ENCODE data around the gene CD27. TPM values are rescaled to one million over a fixed set of nuclear protein-coding genes. Genes with fewer than 3 reads are reported as not detected.

Gene CD27
- total and polyA plus RNA-seq, 9 donors = 0.34 to 0.87 (median 0.55) TPM; not detected in 2

- no peaks in the 10 kb centered on the region for H3K27me3 ChIP-seq
- 33 to 52% (median 44%) methylated on average over 6 of the region's 6 CpGs for WGBS, 3 donors
- H3K36me3 ChIP-seq = no peaks in the 10 kb centered on the region
- no peak overlapping the region for H3K27ac ChIP-seq
- H3K9me3 ChIP-seq = no peaks in the 10 kb centered on the region
- no peak overlapping the region for H3K4me3 ChIP-seq
- intact Hi-C loops (cut with DNase I) = no loop called here
- no peak for DNase-seq
- TF ChIP-seq CTCF (IDR thresholded peaks at IDR 0.05) (no peak), POLR2A (IDR thresholded peaks at IDR 0.05) (no peak), EP300 (IDR thresholded peaks at IDR 0.05) (no peak)
- no peaks in the 10 kb centered on the region for H3K4me1 ChIP-seq (ENCODE audit: insufficient read depth)
Measured at GRCh38 chr12:6405963-6406362, 38.8 kb upstream of the CD27 start.

GRCh38 chr12:6407236-6407954 lies 37.4 kb upstream of the CD27 start:
- 94 to 98% (median 96%) methylated on average over 10 of the region's 10 CpGs for WGBS, 3 donors
- Histone ChIP-seq H3K27me3 (no peaks in the 10 kb centered on the region), H3K4me1 (ENCODE audit: insufficient read depth) (no peaks in the 10 kb centered on the region), H3K27ac (no peak overlapping the region), H3K4me3 (no peak overlapping the region), H3K9me3 (no peaks in the 10 kb centered on the region), H3K36me3 (no peaks in the 10 kb centered on the region)
- TF ChIP-seq POLR2A (IDR thresholded peaks at IDR 0.05) = no peak
- no peak for TF ChIP-seq CTCF (IDR thresholded peaks at IDR 0.05)
- TF ChIP-seq EP300 (IDR thresholded peaks at IDR 0.05) = no peak
- no peak for DNase-seq
- intact Hi-C loops (cut with DNase I) = no loop called here

- DNase-seq = no peak
- H3K27ac ChIP-seq = no peak overlapping the region
- WGBS, 3 donors = 94 to 96% (median 95%) methylated on average over 3 of the region's 3 CpGs
Measured at GRCh38 chr12:6416596-6416995, 28.2 kb upstream of the CD27 start.

GRCh38 chr12:6418796-6419195 lies 26.0 kb upstream of the CD27 start:
- no peaks in the 10 kb centered on the region for H3K36me3 ChIP-seq
- DNase-seq = peak in 1 of 5 donors; percentile 64
- no peak overlapping the region for H3K4me3 ChIP-seq
- 24 to 36% (median 33%) methylated on average over 6 of the region's 6 CpGs for WGBS, 3 donors
- H3K9me3 ChIP-seq = no peaks in the 10 kb centered on the region
- no peaks in the 10 kb centered on the region for H3K27me3 ChIP-seq
- TF ChIP-seq POLR2A (IDR thresholded peaks at IDR 0.05) (no peak), CTCF (IDR thresholded peaks at IDR 0.05) (no peak), EP300 (IDR thresholded peaks at IDR 0.05) (no peak)
- H3K27ac ChIP-seq = peak overlapping the region in 1 of 2 donors; percentile 30
- intact Hi-C loops (cut with DNase I) = no loop called here
- peaks cover 8% of the 10 kb centered on the region for H3K4me1 ChIP-seq (ENCODE audit: insufficient read depth)

More at GRCh38 chr12:6416596-6416995, 28.2 kb upstream of the CD27 start:
- no peaks in the 10 kb centered on the region for H3K27me3 ChIP-seq
- H3K4me3 ChIP-seq = no peak overlapping the region
- TF ChIP-seq CTCF (IDR thresholded peaks at IDR 0.05) = no peak
- peaks cover 7% of the 10 kb centered on the region for H3K4me1 ChIP-seq (ENCODE audit: insufficient read depth)
- intact Hi-C loops (cut with DNase I) = no loop called here
- H3K36me3 ChIP-seq = no peaks in the 10 kb centered on the region
- H3K9me3 ChIP-seq = no peaks in the 10 kb centered on the region
